SK-N-SH treated with all-trans-retinoic acid at 6 μM for 48 hours (cell line): ENCODE results near the gene TOMM40.

ENCODE experiments used
- ATAC-seq: fragments of 200-7000 bp; cut with Tn5 transposase; 3 replicates; pipeline ENCODE4 v1.9.1; 2020; ENCODE audit warnings: mild to moderate bottlenecking, moderate library complexity
- ARNTL ChIP-seq: fragments of 450-650 bp; formaldehyde crosslinking; IDR thresholded peaks from 2 replicates; pipeline ENCODE4 v1.5.0; 2020; ENCODE audit warnings: low read depth, mild to moderate bottlenecking, moderate library complexity, borderline replicate concordance
- BACH2 ChIP-seq: fragments of 250-450 bp; sonication (Bioruptor Pico); IDR thresholded peaks from 2 replicates; pipeline ENCODE4 v1.9.0; 2021; ENCODE audit warnings: mild to moderate bottlenecking, borderline replicate concordance
- CSDC2 ChIP-seq: fragments of 250-450 bp; sonication (Bioruptor Pico); IDR thresholded peaks from 2 replicates; pipeline ENCODE4 v1.5.0; 2020; ENCODE audit warnings: mild to moderate bottlenecking, moderate library complexity
- ESRRG ChIP-seq: fragments of 250-450 bp; sonication (Bioruptor Pico); IDR thresholded peaks from 2 replicates; pipeline ENCODE4 v1.6.1; 2021; ENCODE audit warnings: mild to moderate bottlenecking
- ISL1 ChIP-seq: fragments of 250-450 bp; sonication (Bioruptor Pico); IDR thresholded peaks from 2 replicates; pipeline ENCODE4 v2.1.2; 2022; ENCODE audit warnings: mild to moderate bottlenecking, moderate library complexity
- OSR1 ChIP-seq: fragments of 250-450 bp; sonication (Bioruptor Pico); IDR thresholded peaks from 2 replicates; pipeline ENCODE4 v1.8.0; 2022; ENCODE audit warnings: moderate library complexity, mild to moderate bottlenecking, inconsistent platforms
- PPARA ChIP-seq: fragments of 250-450 bp; sonication (Bioruptor Pico); IDR thresholded peaks from 2 replicates; pipeline ENCODE4 v1.5.0; 2020; ENCODE audit warnings: mild to moderate bottlenecking, borderline replicate concordance
- RARB ChIP-seq: fragments of 250-450 bp; sonication (Bioruptor Pico); IDR thresholded peaks from 2 replicates; pipeline ENCODE4 v1.8.0; 2021; ENCODE audit warnings: mild to moderate bottlenecking, moderate library complexity
- SNAI2 ChIP-seq: fragments of 250-450 bp; sonication (Bioruptor Pico); IDR thresholded peaks from 2 replicates; pipeline ENCODE4 v1.5.0; 2020; ENCODE audit warnings: mild to moderate bottlenecking, moderate library complexity
- TCF4 ChIP-seq: fragments of 250-450 bp; sonication (Bioruptor Pico); IDR thresholded peaks from 2 replicates; pipeline ENCODE4 v1.8.0; 2021; ENCODE audit warnings: mild to moderate bottlenecking, moderate library complexity, borderline replicate concordance
- TOX ChIP-seq: fragments of 250-450 bp; sonication (Bioruptor Pico); IDR thresholded peaks from 2 replicates; pipeline ENCODE4 v1.8.0; 2021; ENCODE audit warnings: mild to moderate bottlenecking, moderate library complexity, borderline replicate concordance
- ZC3H10 ChIP-seq: fragments of 250-450 bp; sonication (Bioruptor Pico); IDR thresholded peaks from 2 replicates; pipeline ENCODE4 v1.5.1; 2021; ENCODE audit warnings: mild to moderate bottlenecking, moderate library complexity
- ZFP3 ChIP-seq: fragments of 250-450 bp; sonication (Bioruptor Pico); IDR thresholded peaks from 2 replicates; pipeline ENCODE4 v1.5.0; 2020; ENCODE audit warnings: mild to moderate bottlenecking, moderate library complexity
- ZFP30 ChIP-seq: fragments of 450-650 bp; formaldehyde crosslinking; IDR thresholded peaks from 2 replicates; pipeline ENCODE4 v1.5.0; 2022; ENCODE audit warnings: mild to moderate bottlenecking, moderate library complexity
- ZNF565 ChIP-seq: fragments of 450-650 bp; formaldehyde crosslinking; conservative IDR thresholded peaks from 2 replicates; pipeline ENCODE4 v1.5.0; 2020; ENCODE audit warnings: low read depth, mild to moderate bottlenecking, moderate library complexity
- ZNF70 ChIP-seq: fragments of 450-650 bp; formaldehyde crosslinking; IDR thresholded peaks from 2 replicates; pipeline ENCODE4 v1.5.0; 2020; ENCODE audit warnings: mild to moderate bottlenecking, moderate library complexity
- ZNF8 ChIP-seq: fragments of 450-650 bp; formaldehyde crosslinking; IDR thresholded peaks from 2 replicates; pipeline ENCODE4 v1.5.0; 2020; ENCODE audit warnings: mild to moderate bottlenecking, moderate library complexity
- TF ChIP-seq, protein P1 (sequence below): fragments of 250-450 bp; sonication (Bioruptor Pico); IDR thresholded peaks from 2 replicates; pipeline ENCODE4 v1.8.0; 2021; ENCODE audit warnings: low read depth, mild to moderate bottlenecking, moderate library complexity, borderline replicate concordance
- TF ChIP-seq, protein P2 (sequence below): fragments of 250-450 bp; sonication (Bioruptor Pico); IDR thresholded peaks from 2 replicates; pipeline ENCODE4 v1.8.0; 2020; ENCODE audit warnings: mild to moderate bottlenecking, moderate library complexity, borderline replicate concordance
- TF ChIP-seq, protein P3 (sequence below): fragments of 250-450 bp; sonication (Bioruptor Pico); IDR thresholded peaks from 2 replicates; pipeline ENCODE4 v1.5.0; 2020; ENCODE audit warnings: mild to moderate bottlenecking, moderate library complexity
- TF ChIP-seq, protein P4 (sequence below): fragments of 250-450 bp; sonication (Bioruptor Pico); IDR thresholded peaks from 2 replicates; pipeline ENCODE4 v1.5.1; 2021; ENCODE audit warnings: mild to moderate bottlenecking, moderate library complexity
- TF ChIP-seq, protein P5 (sequence below): fragments of 250-450 bp; sonication (Bioruptor Pico); IDR thresholded peaks from 2 replicates; pipeline ENCODE4 v1.5.1; 2020; ENCODE audit warnings: low read depth, mild to moderate bottlenecking, moderate library complexity

Gene TOMM40

DNA sequence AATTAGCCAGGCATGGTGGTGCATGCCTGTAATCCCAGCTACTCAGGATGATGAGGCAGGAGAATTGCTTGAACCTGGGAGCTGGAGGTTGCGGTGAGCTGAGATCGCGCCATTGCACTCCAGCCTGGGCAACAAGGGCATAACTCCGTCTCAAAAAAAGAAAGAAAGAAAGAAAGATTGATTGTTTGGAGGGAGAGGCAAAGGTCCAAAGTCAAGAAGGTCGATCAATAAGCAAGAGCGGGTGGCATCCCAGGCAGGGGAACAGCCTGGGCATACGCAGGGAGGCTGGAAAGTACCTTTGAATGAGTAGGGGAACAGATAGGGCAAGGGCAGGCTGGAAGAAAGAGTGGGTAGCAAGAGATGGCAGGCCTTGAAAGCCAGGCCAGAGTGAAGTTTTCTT, 39.0 kb downstream of the TOMM40 start:
- no peak for ATAC-seq
- TF ChIP-seq, protein P1, sequence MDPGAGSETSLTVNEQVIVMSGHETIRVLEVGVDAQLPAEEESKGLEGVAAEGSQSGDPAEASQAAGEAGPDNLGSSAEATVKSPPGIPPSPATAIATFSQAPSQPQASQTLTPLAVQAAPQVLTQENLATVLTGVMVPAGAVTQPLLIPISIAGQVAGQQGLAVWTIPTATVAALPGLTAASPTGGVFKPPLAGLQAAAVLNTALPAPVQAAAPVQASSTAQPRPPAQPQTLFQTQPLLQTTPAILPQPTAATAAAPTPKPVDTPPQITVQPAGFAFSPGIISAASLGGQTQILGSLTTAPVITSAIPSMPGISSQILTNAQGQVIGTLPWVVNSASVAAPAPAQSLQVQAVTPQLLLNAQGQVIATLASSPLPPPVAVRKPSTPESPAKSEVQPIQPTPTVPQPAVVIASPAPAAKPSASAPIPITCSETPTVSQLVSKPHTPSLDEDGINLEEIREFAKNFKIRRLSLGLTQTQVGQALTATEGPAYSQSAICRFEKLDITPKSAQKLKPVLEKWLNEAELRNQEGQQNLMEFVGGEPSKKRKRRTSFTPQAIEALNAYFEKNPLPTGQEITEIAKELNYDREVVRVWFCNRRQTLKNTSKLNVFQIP (CRISPR knock-in tag), result no peak
- TF ChIP-seq ZNF70 (no peak), ARNTL (CRISPR knock-in tag) (no peak), ZFP3 (no peak), BACH2 (CRISPR knock-in tag) (no peak), ZFP30 (CRISPR knock-in tag) (no peak), ZC3H10 (CRISPR knock-in tag) (no peak), PPARA (CRISPR knock-in tag) (no peak), ISL1 (CRISPR knock-in tag) (no peak), SNAI2 (no peak), ZNF565 (CRISPR knock-in tag) (no peak), OSR1 (CRISPR knock-in tag) (no peak), RARB (CRISPR knock-in tag) (no peak), CSDC2 (CRISPR knock-in tag) (no peak), ESRRG (no peak)
- TF ChIP-seq, protein P2, sequence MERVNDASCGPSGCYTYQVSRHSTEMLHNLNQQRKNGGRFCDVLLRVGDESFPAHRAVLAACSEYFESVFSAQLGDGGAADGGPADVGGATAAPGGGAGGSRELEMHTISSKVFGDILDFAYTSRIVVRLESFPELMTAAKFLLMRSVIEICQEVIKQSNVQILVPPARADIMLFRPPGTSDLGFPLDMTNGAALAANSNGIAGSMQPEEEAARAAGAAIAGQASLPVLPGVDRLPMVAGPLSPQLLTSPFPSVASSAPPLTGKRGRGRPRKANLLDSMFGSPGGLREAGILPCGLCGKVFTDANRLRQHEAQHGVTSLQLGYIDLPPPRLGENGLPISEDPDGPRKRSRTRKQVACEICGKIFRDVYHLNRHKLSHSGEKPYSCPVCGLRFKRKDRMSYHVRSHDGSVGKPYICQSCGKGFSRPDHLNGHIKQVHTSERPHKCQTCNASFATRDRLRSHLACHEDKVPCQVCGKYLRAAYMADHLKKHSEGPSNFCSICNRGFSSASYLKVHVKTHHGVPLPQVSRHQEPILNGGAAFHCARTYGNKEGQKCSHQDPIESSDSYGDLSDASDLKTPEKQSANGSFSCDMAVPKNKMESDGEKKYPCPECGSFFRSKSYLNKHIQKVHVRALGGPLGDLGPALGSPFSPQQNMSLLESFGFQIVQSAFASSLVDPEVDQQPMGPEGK (CRISPR knock-in tag), result no peak
- TF ChIP-seq, protein P3, sequence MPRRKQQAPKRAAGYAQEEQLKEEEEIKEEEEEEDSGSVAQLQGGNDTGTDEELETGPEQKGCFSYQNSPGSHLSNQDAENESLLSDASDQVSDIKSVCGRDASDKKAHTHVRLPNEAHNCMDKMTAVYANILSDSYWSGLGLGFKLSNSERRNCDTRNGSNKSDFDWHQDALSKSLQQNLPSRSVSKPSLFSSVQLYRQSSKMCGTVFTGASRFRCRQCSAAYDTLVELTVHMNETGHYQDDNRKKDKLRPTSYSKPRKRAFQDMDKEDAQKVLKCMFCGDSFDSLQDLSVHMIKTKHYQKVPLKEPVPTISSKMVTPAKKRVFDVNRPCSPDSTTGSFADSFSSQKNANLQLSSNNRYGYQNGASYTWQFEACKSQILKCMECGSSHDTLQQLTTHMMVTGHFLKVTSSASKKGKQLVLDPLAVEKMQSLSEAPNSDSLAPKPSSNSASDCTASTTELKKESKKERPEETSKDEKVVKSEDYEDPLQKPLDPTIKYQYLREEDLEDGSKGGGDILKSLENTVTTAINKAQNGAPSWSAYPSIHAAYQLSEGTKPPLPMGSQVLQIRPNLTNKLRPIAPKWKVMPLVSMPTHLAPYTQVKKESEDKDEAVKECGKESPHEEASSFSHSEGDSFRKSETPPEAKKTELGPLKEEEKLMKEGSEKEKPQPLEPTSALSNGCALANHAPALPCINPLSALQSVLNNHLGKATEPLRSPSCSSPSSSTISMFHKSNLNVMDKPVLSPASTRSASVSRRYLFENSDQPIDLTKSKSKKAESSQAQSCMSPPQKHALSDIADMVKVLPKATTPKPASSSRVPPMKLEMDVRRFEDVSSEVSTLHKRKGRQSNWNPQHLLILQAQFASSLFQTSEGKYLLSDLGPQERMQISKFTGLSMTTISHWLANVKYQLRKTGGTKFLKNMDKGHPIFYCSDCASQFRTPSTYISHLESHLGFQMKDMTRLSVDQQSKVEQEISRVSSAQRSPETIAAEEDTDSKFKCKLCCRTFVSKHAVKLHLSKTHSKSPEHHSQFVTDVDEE (CRISPR knock-in tag), result no peak

DNA sequence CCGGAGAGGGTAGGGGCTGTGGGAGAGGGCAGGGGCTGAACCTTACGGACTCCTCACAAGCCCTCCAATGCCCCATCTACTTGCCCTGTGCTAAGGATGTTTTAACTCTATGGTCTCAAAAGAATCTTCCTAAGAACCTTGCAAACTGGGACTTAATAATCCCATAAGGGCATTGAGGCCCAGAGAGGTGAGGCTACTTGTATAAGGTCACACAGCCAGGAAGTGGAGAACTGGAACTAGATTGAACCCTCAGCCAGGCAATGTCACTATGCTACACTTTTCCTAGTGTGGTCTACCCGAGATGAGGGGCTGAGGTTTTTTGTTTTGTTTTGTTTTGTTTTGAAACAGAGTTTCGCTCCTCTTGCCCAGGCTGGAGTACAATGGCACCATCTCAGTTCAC, 40.5 kb downstream of the TOMM40 start:
- no peak for ATAC-seq
- TF ChIP-seq TOX (CRISPR knock-in tag), result no peak
- TF ChIP-seq CSDC2 (CRISPR knock-in tag), result no peak
- no peak for TF ChIP-seq ZNF8
- TF ChIP-seq TCF4 (CRISPR knock-in tag), result no peak
- TF ChIP-seq, protein P4, sequence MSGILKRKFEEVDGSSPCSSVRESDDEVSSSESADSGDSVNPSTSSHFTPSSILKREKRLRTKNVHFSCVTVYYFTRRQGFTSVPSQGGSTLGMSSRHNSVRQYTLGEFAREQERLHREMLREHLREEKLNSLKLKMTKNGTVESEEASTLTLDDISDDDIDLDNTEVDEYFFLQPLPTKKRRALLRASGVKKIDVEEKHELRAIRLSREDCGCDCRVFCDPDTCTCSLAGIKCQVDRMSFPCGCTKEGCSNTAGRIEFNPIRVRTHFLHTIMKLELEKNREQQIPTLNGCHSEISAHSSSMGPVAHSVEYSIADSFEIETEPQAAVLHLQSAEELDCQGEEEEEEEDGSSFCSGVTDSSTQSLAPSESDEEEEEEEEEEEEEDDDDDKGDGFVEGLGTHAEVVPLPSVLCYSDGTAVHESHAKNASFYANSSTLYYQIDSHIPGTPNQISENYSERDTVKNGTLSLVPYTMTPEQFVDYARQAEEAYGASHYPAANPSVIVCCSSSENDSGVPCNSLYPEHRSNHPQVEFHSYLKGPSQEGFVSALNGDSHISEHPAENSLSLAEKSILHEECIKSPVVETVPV (CRISPR knock-in tag), result no peak
- TF ChIP-seq ISL1 (CRISPR knock-in tag), result no peak
- TF ChIP-seq RARB (CRISPR knock-in tag), result no peak
- TF ChIP-seq ARNTL (CRISPR knock-in tag), result no peak
- TF ChIP-seq, protein P2 (CRISPR knock-in tag), result no peak

DNA sequence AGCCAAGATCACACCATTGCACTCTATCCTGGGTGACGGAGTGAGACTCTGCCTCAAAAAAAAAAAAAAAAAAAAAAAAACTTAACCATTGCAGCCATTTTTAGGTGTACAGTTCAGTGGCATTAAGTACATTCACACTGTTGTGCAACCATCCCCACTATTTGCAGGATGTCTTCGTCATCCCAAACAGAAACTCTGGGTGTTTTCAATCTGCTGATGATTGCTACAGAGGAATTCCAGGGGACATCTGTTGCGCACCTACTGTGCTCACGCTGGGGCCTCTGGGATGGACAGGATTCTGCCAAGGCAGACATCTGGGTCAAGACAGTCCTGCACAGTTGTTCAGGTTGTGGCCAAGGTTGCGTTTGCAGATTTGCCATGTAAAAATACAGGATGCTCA, 48.6 kb downstream of the TOMM40 start:
- no peak for ATAC-seq
- TF ChIP-seq, protein P5, sequence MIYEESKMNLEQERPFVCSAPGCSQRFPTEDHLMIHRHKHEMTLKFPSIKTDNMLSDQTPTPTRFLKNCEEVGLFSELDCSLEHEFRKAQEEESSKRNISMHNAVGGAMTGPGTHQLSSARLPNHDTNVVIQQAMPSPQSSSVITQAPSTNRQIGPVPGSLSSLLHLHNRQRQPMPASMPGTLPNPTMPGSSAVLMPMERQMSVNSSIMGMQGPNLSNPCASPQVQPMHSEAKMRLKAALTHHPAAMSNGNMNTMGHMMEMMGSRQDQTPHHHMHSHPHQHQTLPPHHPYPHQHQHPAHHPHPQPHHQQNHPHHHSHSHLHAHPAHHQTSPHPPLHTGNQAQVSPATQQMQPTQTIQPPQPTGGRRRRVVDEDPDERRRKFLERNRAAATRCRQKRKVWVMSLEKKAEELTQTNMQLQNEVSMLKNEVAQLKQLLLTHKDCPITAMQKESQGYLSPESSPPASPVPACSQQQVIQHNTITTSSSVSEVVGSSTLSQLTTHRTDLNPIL (CRISPR knock-in tag), result no peak
- TF ChIP-seq, protein P2 (CRISPR knock-in tag), result no peak
- TF ChIP-seq ZNF8 (no peak), BACH2 (CRISPR knock-in tag) (no peak), PPARA (CRISPR knock-in tag) (no peak), ZFP3 (no peak), RARB (CRISPR knock-in tag) (no peak), ZC3H10 (CRISPR knock-in tag) (no peak), TOX (CRISPR knock-in tag) (no peak), TCF4 (CRISPR knock-in tag) (no peak), ZNF70 (no peak), SNAI2 (no peak), CSDC2 (CRISPR knock-in tag) (no peak)
- TF ChIP-seq, protein P4 (CRISPR knock-in tag), result no peak
- TF ChIP-seq, all 23 proteins: peak for 0
